A673 (cell line): ENCODE results near the gene C5orf58.

Source experiments
- CTCF ChIP-seq: fragments of 300-800, 200-600 bp; sonication (generic); conservative IDR thresholded peaks from 2 replicates; pipeline ENCODE4 v1.5.1; 2017; ENCODE audit warnings: low read depth, mild to moderate bottlenecking, antibody characterized with exemption, low read length, moderate library complexity, mixed read lengths
- EZH2 ChIP-seq: fragments of 200-600 bp; sonication (generic); IDR thresholded peaks from 2 replicates; pipeline ENCODE4 v1.6.1; 2017; ENCODE audit warnings: borderline replicate concordance, low read depth, mild to moderate bottlenecking, mixed read lengths, antibody characterized with exemption, low read length; ENCODE audit not compliant: poor library complexity, severe bottlenecking

DNA sequence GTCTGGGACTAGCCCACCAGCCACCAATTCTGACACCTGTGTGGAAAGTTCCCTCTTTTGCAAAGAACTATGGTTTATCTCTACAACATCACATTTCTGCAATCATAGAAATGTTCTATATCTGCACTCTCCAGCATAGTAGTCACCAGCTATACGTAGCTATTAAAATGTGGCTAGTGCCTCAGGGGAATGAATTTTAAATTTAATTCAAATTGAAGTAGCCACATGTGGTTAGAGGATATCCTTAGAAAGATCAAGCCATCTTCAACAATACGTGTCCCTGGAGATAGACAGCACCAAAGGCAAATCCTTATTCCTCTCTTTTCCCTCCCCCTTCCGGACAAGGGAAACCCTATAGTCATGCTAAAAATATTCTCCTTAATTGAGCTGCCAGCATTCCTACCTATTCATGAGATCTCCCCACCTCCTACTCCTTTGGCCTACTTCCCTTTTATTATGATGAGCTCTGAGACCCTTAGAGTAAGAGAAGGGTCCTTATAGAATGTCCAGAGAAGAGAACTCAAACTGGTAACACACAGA is 53.7 kb downstream of the C5orf58 start:
- TF ChIP-seq EZH2 (no peak), CTCF (no peak)
